Measurements from ENCODE around the gene FAM237A. TPM values are rescaled to one million over a fixed set of nuclear protein-coding genes. Genes with fewer than 3 reads are reported as not detected.

FAM237A gene
- total RNA-seq, 6 donors from 2014 or later = not detected

- no peak overlapping the region for H3K4me3 ChIP-seq
- ATAC-seq (ENCODE audit: low FRiP score in 2 of 2) (no peak), DNase-seq (no peak)
- WGBS, 2 donors = 28 to 29% methylated on average over 2 of the region's 2 CpGs
- H3K4me1 ChIP-seq = peaks cover 0 to 8% (median 0%) of the 10 kb centered on the region in 4 donors
- H3K36me3 ChIP-seq = no peaks in the 10 kb centered on the region
- no peaks in the 10 kb centered on the region for H3K9me3 ChIP-seq
- H3K27ac ChIP-seq = no peak overlapping the region
- peaks cover 0 to 17% (median 5%) of the 10 kb centered on the region in 4 donors for H3K27me3 ChIP-seq
- TF ChIP-seq EP300 (IDR thresholded peaks at IDR 0.05) = no peak
- no peak for TF ChIP-seq CTCF (IDR thresholded peaks at IDR 0.05)
- no peak for TF ChIP-seq POLR2A (IDR thresholded peaks at IDR 0.05)
- TF ChIP-seq POLR2AphosphoS5 (IDR thresholded peaks at IDR 0.05) = no peak
Measured at GRCh38 chr2:206639636-206640035, 2.7 kb upstream of the FAM237A start.

GRCh38 chr2:206641226-206641625, 1.1 kb upstream of the FAM237A start:
- H3K4me1 ChIP-seq = peaks cover 0 to 8% (median 0%) of the 10 kb centered on the region in 4 donors
- H3K36me3 ChIP-seq = no peaks in the 10 kb centered on the region
- ATAC-seq (ENCODE audit: low FRiP score in 2 of 2) (no peak), DNase-seq (no peak)
- no peak overlapping the region for H3K4me3 ChIP-seq
- no peak for TF ChIP-seq POLR2AphosphoS5 (IDR thresholded peaks at IDR 0.05)
- no peak for TF ChIP-seq EP300 (IDR thresholded peaks at IDR 0.05)
- no peak for TF ChIP-seq POLR2A (IDR thresholded peaks at IDR 0.05)
- TF ChIP-seq CTCF (IDR thresholded peaks at IDR 0.05) = no peak
- no peak overlapping the region for H3K27ac ChIP-seq
- WGBS, 2 donors = 46 to 49% methylated on average over 3 of the region's 3 CpGs
- H3K9me3 ChIP-seq = no peaks in the 10 kb centered on the region
- H3K27me3 ChIP-seq = peaks cover 0 to 17% (median 5%) of the 10 kb centered on the region in 4 donors

GRCh38 chr2:206647985-206648384, 5.7 kb downstream of the FAM237A start:
- DNase-seq = no peak
- no peaks in the 10 kb centered on the region for H3K27me3 ChIP-seq
- ATAC-seq (ENCODE audit: low FRiP score in 2 of 2) = no peak
- no peak overlapping the region for H3K4me3 ChIP-seq
- H3K36me3 ChIP-seq = no peaks in the 10 kb centered on the region
- TF ChIP-seq POLR2AphosphoS5 (IDR thresholded peaks at IDR 0.05) = no peak
- no peak for TF ChIP-seq EP300 (IDR thresholded peaks at IDR 0.05)
- TF ChIP-seq POLR2A (IDR thresholded peaks at IDR 0.05) = no peak
- no peak for TF ChIP-seq CTCF (IDR thresholded peaks at IDR 0.05)
- no peaks in the 10 kb centered on the region for H3K9me3 ChIP-seq
- H3K27ac ChIP-seq = no peak overlapping the region
- WGBS, 2 donors = 56 to 73% methylated on average over 1 of the region's 1 CpG
- H3K4me1 ChIP-seq = no peaks in the 10 kb centered on the region

GRCh38 chr2:206657087-206657486, 14.8 kb downstream of the FAM237A start:
- no peak for DNase-seq
- WGBS, 2 donors = 88 to 95% methylated on average over 1 of the region's 1 CpG

More at GRCh38 chr2:206657087-206657486, 14.8 kb downstream of the FAM237A start:
- no peaks in the 10 kb centered on the region for H3K27me3 ChIP-seq
- no peaks in the 10 kb centered on the region for H3K4me1 ChIP-seq
- no peaks in the 10 kb centered on the region for H3K36me3 ChIP-seq
- H3K27ac ChIP-seq = no peak overlapping the region
- no peak for ATAC-seq (ENCODE audit: low FRiP score in 2 of 2)
- H3K4me3 ChIP-seq = no peak overlapping the region
- TF ChIP-seq POLR2AphosphoS5 (IDR thresholded peaks at IDR 0.05) (no peak), POLR2A (IDR thresholded peaks at IDR 0.05) (no peak), EP300 (IDR thresholded peaks at IDR 0.05) (no peak), CTCF (IDR thresholded peaks at IDR 0.05) (no peak)
- no peaks in the 10 kb centered on the region for H3K9me3 ChIP-seq
